Neural progenitor cell (in vitro differentiated cells): ENCODE data around the gene FMO2. TPM values are rescaled to one million over a fixed set of nuclear protein-coding genes. Genes with fewer than 3 reads are reported as not detected.

Experiments used
- DNase-seq: peaks from one replicate; pipeline ENCODE4 v3.0.0-alpha.2; 2016; ENCODE audit warnings: low spot score
- H2AFZ ChIP-seq: fragments of 200-600 bp; sonication (generic); replicated peaks from 2 replicates; pipeline ENCODE4 v1.6.1; 2016; ENCODE audit warnings: antibody characterized with exemption
- H3F3A ChIP-seq: fragments of 200-600 bp; sonication (generic); 2 replicates; pipeline ENCODE4 v1.6.1; 2016; ENCODE audit warnings: antibody characterized with exemption, low read depth
- H3K27ac ChIP-seq: fragments of 200-600 bp; sonication (generic); 2 replicates; pipeline ENCODE4 v1.5.1; 2016; ENCODE audit warnings: mild to moderate bottlenecking
- H3K27me3 ChIP-seq: fragments of 200-600 bp; sonication (generic); 2 replicates; pipeline ENCODE4 v1.6.1; 2016; ENCODE audit warnings: mild to moderate bottlenecking, moderate library complexity
- H3K36me3 ChIP-seq: fragments of 200-600 bp; sonication (generic); 2 replicates; pipeline ENCODE4 v1.5.1; 2016
- H3K4me1 ChIP-seq: fragments of 200-600 bp; sonication (generic); 2 replicates; pipeline ENCODE4 v1.6.1; 2016; ENCODE audit warnings: mixed run types
- H3K4me2 ChIP-seq: fragments of 200-600 bp; sonication (generic); 2 replicates; pipeline ENCODE4 v1.6.1; 2016
- H3K4me3 ChIP-seq: fragments of 200-600 bp; sonication (generic); 2 replicates; pipeline ENCODE4 v1.5.1; 2016
- H3K79me2 ChIP-seq: fragments of 200-600 bp; sonication (generic); 2 replicates; pipeline ENCODE4 v1.6.1; 2016; ENCODE audit warnings: low read depth
- H3K9ac ChIP-seq: fragments of 200-600 bp; sonication (generic); 2 replicates; pipeline ENCODE4 v1.6.1; 2016
- H3K9me3 ChIP-seq: fragments of 200-600 bp; sonication (generic); 2 replicates; pipeline ENCODE4 v1.5.1; 2016; ENCODE audit warnings: low read depth
- H4K20me1 ChIP-seq: fragments of 200-600 bp; sonication (generic); 2 replicates; pipeline ENCODE4 v1.6.1; 2016; ENCODE audit warnings: low read depth
- H3K27ac Mint-ChIP-seq: 3 replicates; pipeline ENCODE4 v1.8.0; 2021; ENCODE audit warnings: mixed read lengths
- H3K27me3 Mint-ChIP-seq: 2 replicates; pipeline ENCODE4 v1.8.0; 2022; ENCODE audit warnings: low read depth, mild to moderate bottlenecking, inconsistent platforms, moderate library complexity, mixed read lengths; ENCODE audit not compliant: insufficient read depth
- H3K36me3 Mint-ChIP-seq: 3 replicates; pipeline ENCODE4 v1.8.0; 2021; ENCODE audit warnings: mixed read lengths
- H3K4me1 Mint-ChIP-seq: 3 replicates; pipeline ENCODE4 v1.8.0; 2021; ENCODE audit warnings: mixed read lengths
- H3K4me3 Mint-ChIP-seq: 3 replicates; pipeline ENCODE4 v1.8.0; 2021; ENCODE audit warnings: mild to moderate bottlenecking, moderate library complexity, mixed read lengths
- H3K9me3 Mint-ChIP-seq: 3 replicates; pipeline ENCODE4 v1.8.0; 2020; ENCODE audit warnings: mixed read lengths
- CTCF ChIP-seq: fragments of 200-600 bp; sonication (generic); IDR thresholded peaks from 2 replicates; pipeline ENCODE4 v1.5.1; 2017; ENCODE audit warnings: antibody characterized with exemption, mild to moderate bottlenecking
- EZH2 ChIP-seq: fragments of 200-600 bp; sonication (generic); IDR thresholded peaks from 2 replicates; pipeline ENCODE4 v1.6.1; 2017; ENCODE audit warnings: antibody characterized with exemption, mild to moderate bottlenecking, moderate library complexity
- EZH2phosphoT487 ChIP-seq: fragments of 200-600 bp; sonication (generic); IDR thresholded peaks from 2 replicates; pipeline ENCODE4 v1.6.1; 2017; ENCODE audit warnings: antibody characterized with exemption
- total RNA-seq: library from RNA; depleted of rRNA; stranded (reverse); fragments of >200 nt; gene quantifications from 2 replicates; pipeline ENCODE4 v1.2.3, GENCODE V29; 2015; ENCODE audit warnings: low replicate concordance

Gene FMO2
- total RNA-seq, 1 donor from 2014 or later: 0.47 TPM

- H4K20me1 ChIP-seq: no peaks in the 10 kb centered on the region
- DNase-seq: no peak
- no peak overlapping the region for H2AFZ ChIP-seq
- no peak overlapping the region for H3K4me2 ChIP-seq
- Mint-ChIP-seq H3K27ac (no peak overlapping the region), H3K4me3 (no peak overlapping the region), H3K27me3 (peaks cover 2% of the 10 kb centered on the region), H3K4me1 (peaks cover 9% of the 10 kb centered on the region), H3K9me3 (no peaks in the 10 kb centered on the region), H3K36me3 (no peaks in the 10 kb centered on the region)
- H3K27me3 ChIP-seq: no peaks in the 10 kb centered on the region
- peaks cover 7% of the 10 kb centered on the region for H3F3A ChIP-seq
- TF ChIP-seq CTCF (no peak), EZH2 (no peak), EZH2phosphoT487 (no peak)
- H3K79me2 ChIP-seq: no peaks in the 10 kb centered on the region
- no peak overlapping the region for H3K4me3 ChIP-seq
- no peaks in the 10 kb centered on the region for H3K36me3 ChIP-seq
- no peak overlapping the region for H3K27ac ChIP-seq
- peaks cover 10% of the 10 kb centered on the region for H3K4me1 ChIP-seq
- H3K9me3 ChIP-seq: no peaks in the 10 kb centered on the region
- H3K9ac ChIP-seq: no peak overlapping the region
These were observed 19.2 kb downstream of the FMO2 start for GRCh38 chr1:171204296-171204695.

- no peak for DNase-seq
- Histone ChIP-seq H3K4me3 (no peak overlapping the region), H3K27me3 (no peaks in the 10 kb centered on the region), H3K4me2 (no peak overlapping the region), H2AFZ (no peak overlapping the region), H3K79me2 (no peaks in the 10 kb centered on the region), H3K36me3 (no peaks in the 10 kb centered on the region), H3K27ac (no peak overlapping the region), H3F3A (peaks cover 27% of the 10 kb centered on the region), H3K4me1 (peaks cover 29% of the 10 kb centered on the region), H4K20me1 (no peaks in the 10 kb centered on the region), H3K9ac (no peak overlapping the region), H3K9me3 (no peaks in the 10 kb centered on the region)
- Mint-ChIP-seq H3K27me3 (peaks cover 2% of the 10 kb centered on the region), H3K9me3 (no peaks in the 10 kb centered on the region), H3K36me3 (no peaks in the 10 kb centered on the region), H3K4me3 (no peak overlapping the region), H3K27ac (peak overlapping the region; percentile 22), H3K4me1 (peaks cover 19% of the 10 kb centered on the region)
- TF ChIP-seq CTCF: no peak
- no peak for TF ChIP-seq EZH2
- TF ChIP-seq EZH2phosphoT487: no peak
These were observed 21.3 kb downstream of the FMO2 start for GRCh38 chr1:171206204-171206977.

- H3K4me2 ChIP-seq: no peak overlapping the region
- peaks cover 33% of the 10 kb centered on the region for H3F3A ChIP-seq
- no peak overlapping the region for H3K27ac Mint-ChIP-seq
- no peak overlapping the region for H3K27ac ChIP-seq
- H3K9ac ChIP-seq: no peak overlapping the region
- H3K9me3 ChIP-seq: no peaks in the 10 kb centered on the region
- H3K4me3 ChIP-seq: no peak overlapping the region
- no peak overlapping the region for H2AFZ ChIP-seq
- peaks cover 35% of the 10 kb centered on the region for H3K4me1 ChIP-seq
- H3K36me3 ChIP-seq: no peaks in the 10 kb centered on the region
- H3K9me3 Mint-ChIP-seq: no peaks in the 10 kb centered on the region
- no peaks in the 10 kb centered on the region for H3K79me2 ChIP-seq
- no peaks in the 10 kb centered on the region for H4K20me1 ChIP-seq
- peaks cover 2% of the 10 kb centered on the region for H3K27me3 Mint-ChIP-seq
- TF ChIP-seq EZH2 (no peak), EZH2phosphoT487 (no peak), CTCF (no peak)
- H3K27me3 ChIP-seq: no peaks in the 10 kb centered on the region
- H3K36me3 Mint-ChIP-seq: no peaks in the 10 kb centered on the region
- DNase-seq: no peak
- no peak overlapping the region for H3K4me3 Mint-ChIP-seq
- peaks cover 25% of the 10 kb centered on the region for H3K4me1 Mint-ChIP-seq
These were observed 21.9 kb downstream of the FMO2 start for GRCh38 chr1:171206978-171207355.
